KG1 (cell line): Measurements from ENCODE around the gene FILIP1L.
A peak's percentile ranks its signal among the peaks of the same experiment; 100 is the strongest.

Source experiments
- DNase-seq: peaks from one replicate; lab custom pipeline; 2025; lab: John Stamatoyannopoulos, UW

Gene FILIP1L

DNA sequence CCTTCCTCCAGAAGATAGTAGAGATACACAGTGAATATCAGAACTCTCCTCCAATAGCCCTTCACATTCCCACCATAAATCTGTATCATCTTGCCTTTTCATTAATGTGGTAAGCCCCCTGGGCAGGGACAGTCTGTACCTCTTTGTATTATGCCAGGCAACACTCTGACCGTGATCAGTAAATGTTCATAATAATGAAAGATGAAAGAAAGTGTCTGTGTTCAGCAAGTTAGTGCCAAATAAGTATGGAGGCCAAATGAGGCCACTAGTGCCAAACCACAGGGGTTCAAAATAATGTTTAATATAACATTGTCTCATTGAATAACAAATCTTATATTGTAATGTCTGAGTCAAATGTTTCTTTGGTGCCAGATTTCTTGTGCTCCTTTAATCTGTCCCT lies 192.3 kb downstream of the FILIP1L start:
- no peak for DNase-seq

DNA sequence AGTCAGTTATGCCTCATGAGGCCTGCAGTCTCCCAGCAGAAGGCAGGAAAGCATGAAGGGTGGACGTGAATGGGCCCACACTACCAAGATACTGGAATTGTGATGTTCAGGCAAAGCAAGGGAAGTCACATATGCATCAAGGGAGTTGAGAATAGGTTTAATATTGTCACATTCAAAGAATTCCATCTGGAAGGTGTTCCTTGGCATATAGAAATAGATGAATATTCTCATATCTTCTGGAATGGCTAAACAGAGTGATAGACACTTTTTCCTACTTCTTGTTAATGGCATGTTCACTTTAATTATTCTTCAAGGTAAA lies 193.0 kb downstream of the FILIP1L start:
- no peak for DNase-seq

DNA sequence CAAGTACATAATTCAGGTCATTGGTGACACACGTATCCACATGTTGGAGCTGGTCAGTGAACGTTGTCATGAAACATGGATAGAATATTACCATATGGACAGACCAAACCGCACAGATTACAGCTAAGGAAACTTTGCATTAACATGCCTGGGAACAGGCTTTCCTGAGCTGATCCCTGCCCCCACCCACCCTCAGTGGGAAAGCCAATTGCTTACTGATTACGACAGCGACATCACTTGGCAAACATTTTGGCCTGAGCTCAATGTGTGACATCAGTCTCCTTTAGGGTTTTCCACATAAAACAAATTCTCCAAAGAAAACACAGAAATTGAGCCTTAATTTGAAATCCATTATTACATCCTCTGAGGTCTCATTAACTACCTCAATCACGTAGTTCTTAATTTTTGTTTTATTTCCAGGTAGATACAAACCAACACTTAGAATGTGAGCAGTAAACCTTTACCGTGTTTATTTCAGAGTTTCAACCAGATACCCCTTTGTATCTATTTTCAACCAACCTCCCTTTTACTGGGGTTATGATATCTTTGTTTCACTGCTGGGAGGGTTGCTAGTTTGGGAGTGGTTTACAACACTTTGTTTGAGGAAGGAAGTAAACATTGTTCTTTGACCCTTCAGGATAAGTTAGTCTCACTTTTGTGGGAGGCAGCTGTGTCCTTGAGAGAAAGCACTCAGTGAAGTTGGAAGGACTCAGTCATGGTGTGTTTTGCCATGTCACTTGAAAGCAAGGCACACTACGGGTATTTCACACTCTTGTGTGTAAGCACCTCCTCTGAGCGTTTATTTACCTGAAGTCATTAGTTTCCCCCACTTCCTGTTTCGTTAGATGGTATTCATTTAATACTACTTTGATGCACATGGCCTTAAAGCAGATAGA lies 193.6 kb downstream of the FILIP1L start:
- no peak for DNase-seq

GRCh38 chr3:99919694-99920093 lies 194.6 kb downstream of the FILIP1L start:
- DNase-seq = no peak

- DNase-seq = no peak
Observed at GRCh38 chr3:99918715-99919114, 195.6 kb downstream of the FILIP1L start.

- DNase-seq = no peak
Observed at GRCh38 chr3:99915906-99916432, 198.3 kb downstream of the FILIP1L start.

DNA sequence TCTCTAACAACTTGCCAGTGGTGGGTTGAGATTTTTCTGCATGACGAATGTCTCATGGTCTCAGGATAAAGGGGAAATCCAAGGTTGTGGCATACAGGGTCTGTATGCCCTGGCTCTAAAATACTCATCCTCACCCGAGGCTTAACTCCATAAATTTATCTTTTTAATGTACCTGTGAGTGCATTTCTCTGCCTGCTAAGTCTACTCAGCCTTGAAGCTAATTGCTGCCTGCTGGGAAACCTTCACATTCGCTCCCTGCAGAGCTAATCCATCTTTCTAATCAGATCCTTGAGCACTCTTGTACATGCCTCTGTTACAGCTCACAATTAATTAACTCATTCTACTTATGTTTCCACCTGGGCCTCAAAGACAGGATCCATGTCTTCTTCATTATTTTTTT lies 202.9 kb downstream of the FILIP1L start:
- no peak for DNase-seq

- no peak for DNase-seq
Observed at GRCh38 chr3:99910752-99911290, 203.5 kb downstream of the FILIP1L start.

GRCh38 chr3:99909714-99910495 lies 204.4 kb downstream of the FILIP1L start:
- no peak for DNase-seq

DNA sequence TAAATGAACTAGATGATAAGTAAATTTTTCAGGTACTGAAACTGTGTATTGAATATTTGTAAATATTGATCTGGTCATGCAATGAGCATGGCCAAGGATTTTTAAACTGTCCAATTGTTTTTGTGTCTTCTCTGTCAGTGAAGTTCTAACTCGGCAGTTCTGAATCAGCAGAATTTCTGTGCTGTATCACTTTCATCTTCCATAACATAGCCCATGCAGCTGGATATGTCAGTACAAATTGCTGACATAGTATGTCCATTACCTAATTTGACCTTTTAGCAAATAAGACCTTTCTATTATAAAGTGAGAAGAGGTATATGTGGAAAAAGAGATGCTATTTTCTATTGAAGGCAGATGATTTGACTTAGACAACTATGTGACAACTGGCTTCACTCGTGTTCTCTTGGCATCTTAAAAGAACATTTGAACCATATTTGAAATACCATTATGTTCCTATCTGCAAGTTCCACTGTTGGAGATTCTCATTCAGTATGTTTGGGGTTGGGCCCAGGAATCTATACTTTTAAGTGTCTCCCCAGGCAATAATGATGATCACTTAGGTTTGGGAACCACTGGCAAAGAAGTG lies 206.2 kb downstream of the FILIP1L start:
- no peak for DNase-seq

DNA sequence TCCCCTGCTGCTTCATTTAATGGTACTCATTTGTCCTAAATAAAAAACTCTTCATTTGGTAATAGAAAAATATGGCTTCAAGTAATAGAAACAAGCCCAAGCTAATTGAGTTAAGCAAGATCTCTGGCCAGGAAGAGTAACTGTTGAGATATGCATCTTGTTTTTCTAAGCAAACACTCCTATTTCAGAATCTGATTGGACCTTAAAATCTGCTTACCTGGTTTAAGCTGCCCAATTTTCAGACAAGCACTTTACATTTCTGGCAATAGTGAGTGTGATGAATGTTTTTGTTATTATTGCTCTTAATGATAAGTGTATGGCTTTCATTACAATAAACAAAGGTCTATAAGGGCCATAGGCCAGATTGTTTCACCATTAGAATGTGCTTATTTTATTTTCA lies 210.4 kb downstream of the FILIP1L start:
- no peak for DNase-seq

GRCh38 chr3:99902091-99902490 lies 212.2 kb downstream of the FILIP1L start:
- DNase-seq = no peak

DNA sequence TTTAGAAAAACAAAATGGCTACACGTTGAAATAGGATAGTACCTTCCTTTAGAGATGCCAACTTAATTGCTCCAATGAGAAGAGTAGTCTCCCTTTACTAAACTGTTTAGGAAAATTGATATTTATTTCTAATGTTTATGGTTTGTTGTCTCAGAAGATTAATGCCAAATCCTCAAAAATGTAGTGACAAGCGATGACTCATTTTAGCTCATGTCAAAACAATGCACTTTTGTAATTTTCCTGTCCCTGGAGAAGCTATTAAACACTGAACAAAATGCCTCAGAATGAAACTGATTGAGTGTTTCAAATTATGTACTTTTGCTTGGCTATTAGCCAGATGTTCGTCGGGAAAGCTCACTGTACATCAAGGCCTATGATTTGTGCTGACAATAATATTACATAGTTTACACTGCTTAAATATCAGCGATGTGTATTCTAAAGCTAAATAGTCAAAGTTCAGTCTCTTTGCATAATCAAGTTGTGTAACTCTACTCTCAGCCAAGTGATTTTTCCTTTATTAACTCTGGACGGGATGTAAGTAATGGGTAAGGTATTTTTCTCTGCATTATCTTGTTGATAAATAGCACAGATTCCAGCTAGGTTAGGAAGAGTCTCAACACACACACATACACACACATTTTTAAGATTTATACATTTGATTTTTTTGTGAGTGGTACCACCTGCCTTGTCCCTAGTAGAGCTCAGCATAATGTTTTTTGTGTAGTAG lies 212.9 kb downstream of the FILIP1L start:
- no peak for DNase-seq

DNA sequence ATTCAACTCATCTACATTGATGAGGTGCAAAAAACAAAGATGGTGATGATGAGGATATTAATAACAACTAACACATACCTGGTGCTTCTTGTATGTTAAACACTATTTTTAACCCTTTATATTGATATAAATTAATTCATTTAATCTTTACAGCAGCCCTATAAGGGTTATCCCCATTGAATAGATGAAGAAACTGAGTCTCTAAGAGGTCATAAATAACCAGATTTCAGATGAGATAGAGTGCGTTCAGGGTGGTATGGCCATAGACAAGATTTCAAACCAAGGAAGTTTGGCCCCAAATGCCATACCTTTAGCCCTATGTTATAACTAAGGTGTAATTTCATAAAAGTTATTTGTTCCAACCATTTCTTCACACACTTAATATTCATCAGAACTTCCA lies 214.1 kb downstream of the FILIP1L start:
- DNase-seq = no peak

DNA sequence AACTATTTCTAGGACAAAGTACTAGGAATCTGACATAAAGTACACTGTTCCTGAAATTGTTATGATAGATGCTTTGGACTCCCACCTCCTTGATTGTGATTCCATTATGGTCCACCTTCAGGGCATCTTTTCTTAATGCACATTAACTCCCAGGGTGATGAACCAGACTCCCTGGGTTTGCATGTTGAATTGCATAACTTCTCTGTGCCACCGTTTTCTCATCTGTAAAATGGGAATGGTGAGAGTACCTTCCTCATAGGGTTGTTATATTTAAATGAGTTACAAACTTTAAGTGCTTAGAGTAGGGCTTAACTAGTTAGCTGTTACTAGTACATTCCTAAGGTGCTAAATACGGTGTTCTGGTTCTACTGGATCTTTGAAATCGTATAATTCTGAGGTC lies 214.7 kb downstream of the FILIP1L start:
- no peak for DNase-seq

GRCh38 chr3:99896482-99896881 lies 217.8 kb downstream of the FILIP1L start:
- DNase-seq = no peak

DNA sequence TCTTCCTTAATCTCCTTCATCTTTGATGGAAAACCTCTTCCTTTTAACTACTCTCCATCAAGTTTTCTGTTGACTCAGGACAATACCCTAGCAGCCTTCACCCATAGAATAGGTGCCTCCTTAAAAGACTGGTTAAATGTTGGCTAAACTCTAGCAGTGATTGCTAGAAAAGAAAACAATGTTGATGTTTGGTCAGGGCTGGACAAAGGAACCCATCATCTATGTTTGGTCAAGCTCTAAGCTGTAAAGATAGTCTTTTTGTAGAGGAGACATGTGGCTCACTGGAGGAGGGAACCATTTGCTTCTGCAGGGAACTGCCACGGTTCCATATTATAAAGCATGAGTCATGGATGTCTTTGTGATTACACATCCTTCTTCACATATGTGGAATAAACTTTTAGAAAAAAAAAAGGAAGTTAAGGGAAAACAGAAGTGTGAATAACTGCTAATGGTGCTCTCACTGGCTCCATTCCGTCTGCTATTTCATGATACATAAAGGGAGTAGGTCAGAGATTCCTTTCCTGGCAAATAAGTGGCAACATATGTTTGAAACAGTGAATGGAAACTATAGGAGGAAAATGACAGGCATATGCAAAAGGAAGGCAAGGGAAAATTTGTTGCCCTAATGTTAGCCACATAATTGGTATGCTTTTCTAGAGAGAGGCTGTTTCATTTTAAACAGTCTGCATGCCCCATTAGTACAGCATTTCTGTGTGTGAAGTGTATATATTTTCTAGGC lies 218.4 kb downstream of the FILIP1L start:
- DNase-seq = peak; percentile 53

DNA sequence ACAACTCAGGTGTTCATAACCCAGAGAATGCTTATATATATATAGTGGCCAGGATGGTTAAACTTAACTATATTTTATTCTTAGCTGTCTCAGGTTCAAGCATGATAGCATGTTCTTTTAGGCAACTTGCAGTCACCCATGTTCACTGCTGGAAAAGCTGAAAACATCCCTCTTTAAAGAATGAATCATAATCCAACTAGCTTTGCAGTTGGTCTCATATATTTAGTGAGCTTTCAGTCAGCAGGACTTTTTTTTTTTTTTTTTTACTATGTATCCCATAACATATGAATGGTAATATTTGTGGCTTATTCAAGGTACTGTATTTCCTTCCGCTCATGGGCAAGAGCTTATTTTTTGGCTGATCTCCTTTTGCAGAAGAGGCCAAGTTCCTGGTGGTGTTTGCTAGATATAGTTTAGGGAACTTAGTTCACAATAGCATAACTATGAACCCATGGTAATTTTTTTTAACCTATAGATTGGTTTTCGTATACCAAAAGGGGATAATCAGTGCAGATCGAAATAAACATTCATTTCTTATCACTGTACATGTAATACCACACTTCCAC lies 219.1 kb downstream of the FILIP1L start:
- DNase-seq = peak; percentile 53

DNA sequence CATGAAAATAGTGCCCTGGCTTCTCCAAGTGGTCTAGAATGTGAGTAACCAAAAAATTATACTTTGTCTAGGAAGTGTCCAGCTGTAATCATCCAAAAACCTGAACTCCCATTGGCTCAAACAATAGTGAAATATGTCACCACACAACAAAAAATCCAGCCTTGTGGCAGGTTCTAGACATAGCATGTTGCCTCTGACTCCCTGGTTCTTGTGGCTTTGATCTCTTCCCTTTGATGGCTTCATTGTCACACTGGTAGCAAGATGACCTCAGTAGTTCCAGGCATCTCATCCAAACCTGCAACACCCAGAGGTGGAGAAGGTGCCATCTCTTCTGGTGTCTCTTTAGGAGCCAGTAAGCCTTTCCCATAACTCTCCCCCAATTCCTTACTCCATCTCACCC lies 222.0 kb downstream of the FILIP1L start:
- no peak for DNase-seq

DNA sequence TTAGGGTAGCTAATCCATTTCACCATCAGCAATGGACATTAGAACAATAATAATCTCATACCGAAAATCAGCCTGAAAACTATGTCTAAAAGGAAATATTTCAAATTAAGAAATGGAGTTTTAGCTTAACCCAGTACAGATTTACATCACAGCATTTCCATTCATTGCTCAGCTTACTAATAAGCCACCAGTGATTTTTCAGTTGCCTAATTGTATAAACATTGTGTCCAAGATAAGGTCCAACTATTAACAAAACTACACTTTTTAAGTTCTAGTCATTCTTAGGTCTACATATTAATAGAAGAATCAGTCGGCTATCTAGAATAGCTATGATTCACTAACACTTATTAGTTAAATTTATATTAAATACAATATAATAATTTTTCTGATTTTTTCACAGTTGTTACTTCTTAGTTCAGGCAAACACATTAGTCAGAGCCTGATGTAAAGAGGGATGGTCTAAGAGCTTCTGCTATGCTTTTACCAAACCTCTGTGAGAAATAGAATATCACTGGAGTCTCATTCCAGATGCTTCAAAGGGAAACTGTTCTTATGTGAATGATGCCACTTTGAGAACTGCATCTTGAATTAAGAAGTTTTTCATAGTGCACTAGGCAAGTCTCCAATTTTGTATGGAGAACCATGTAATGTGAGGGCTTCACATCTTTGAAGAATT lies 222.6 kb downstream of the FILIP1L start:
- no peak for DNase-seq
